Measurements from ENCODE around the gene HS3ST5. TPM values are rescaled to one million over a fixed set of nuclear protein-coding genes. Genes with fewer than 3 reads are reported as not detected.

HS3ST5 gene
- total and polyA plus RNA-seq, 8 donors = 0.05 to 2.2 TPM; not detected in 6

- no peak overlapping the region for H3K27ac ChIP-seq
- H3K4me1 ChIP-seq = no peaks in the 10 kb centered on the region
- intact Hi-C loops (cut with DNase I; ENCODE audit: low total_unique reads) = no loop called here
- no peaks in the 10 kb centered on the region for H3K36me3 ChIP-seq
- H3K9me3 ChIP-seq = no peaks in the 10 kb centered on the region
- TF ChIP-seq POLR2AphosphoS5 (IDR thresholded peaks at IDR 0.05) (no peak), POLR2A (IDR thresholded peaks at IDR 0.05) (no peak), CTCF (IDR thresholded peaks at IDR 0.05) (no peak), EP300 (IDR thresholded peaks at IDR 0.05) (no peak)
- no peak for DNase-seq
- no peak overlapping the region for H3K4me3 ChIP-seq
- WGBS, 5 donors = 75 to 92% (median 83%) methylated on average over 4 of the region's 4 CpGs
- no peaks in the 10 kb centered on the region for H3K27me3 ChIP-seq
Measured at GRCh38 chr6:114334237-114334636, 8.6 kb downstream of the HS3ST5 start.

GRCh38 chr6:114327074-114327473 is 15.7 kb downstream of the HS3ST5 start:
- H3K4me3 ChIP-seq = no peak overlapping the region
- no peaks in the 10 kb centered on the region for H3K27me3 ChIP-seq
- H3K36me3 ChIP-seq = no peaks in the 10 kb centered on the region
- no peak for TF ChIP-seq POLR2A (IDR thresholded peaks at IDR 0.05)
- TF ChIP-seq EP300 (IDR thresholded peaks at IDR 0.05) = no peak
- no peak for TF ChIP-seq POLR2AphosphoS5 (IDR thresholded peaks at IDR 0.05)
- no peak for TF ChIP-seq CTCF (IDR thresholded peaks at IDR 0.05)
- DNase-seq = no peak
- no peak overlapping the region for H3K27ac ChIP-seq
- no peaks in the 10 kb centered on the region for H3K9me3 ChIP-seq
- intact Hi-C loops (cut with DNase I; ENCODE audit: low total_unique reads) = no loop called here
- no peaks in the 10 kb centered on the region for H3K4me1 ChIP-seq

- no peaks in the 10 kb centered on the region for H3K36me3 ChIP-seq
- H3K9me3 ChIP-seq = no peaks in the 10 kb centered on the region
- no peak for TF ChIP-seq POLR2A (IDR thresholded peaks at IDR 0.05)
- TF ChIP-seq CTCF (IDR thresholded peaks at IDR 0.05) = no peak
- TF ChIP-seq POLR2AphosphoS5 (IDR thresholded peaks at IDR 0.05) = no peak
- TF ChIP-seq EP300 (IDR thresholded peaks at IDR 0.05) = no peak
- no peak for DNase-seq
- H3K27me3 ChIP-seq = no peaks in the 10 kb centered on the region
- 79 to 95% (median 91%) methylated on average over 1 of the region's 1 CpG for WGBS, 5 donors
- H3K27ac ChIP-seq = no peak overlapping the region
- no peak overlapping the region for H3K4me3 ChIP-seq
- intact Hi-C loops (cut with DNase I; ENCODE audit: low total_unique reads) = no loop called here
- no peaks in the 10 kb centered on the region for H3K4me1 ChIP-seq
Measured at GRCh38 chr6:114323784-114324183, 19.0 kb downstream of the HS3ST5 start.

- 89 to 93% (median 92%) methylated on average over 3 of the region's 3 CpGs for WGBS, 5 donors
- no peaks in the 10 kb centered on the region for H3K27me3 ChIP-seq
- H3K9me3 ChIP-seq = no peaks in the 10 kb centered on the region
- intact Hi-C loops (cut with DNase I; ENCODE audit: low total_unique reads) = no loop called here
- H3K36me3 ChIP-seq = no peaks in the 10 kb centered on the region
- TF ChIP-seq POLR2AphosphoS5 (IDR thresholded peaks at IDR 0.05) (no peak), EP300 (IDR thresholded peaks at IDR 0.05) (no peak), POLR2A (IDR thresholded peaks at IDR 0.05) (no peak), CTCF (IDR thresholded peaks at IDR 0.05) (no peak)
- no peak overlapping the region for H3K27ac ChIP-seq
- H3K4me1 ChIP-seq = no peaks in the 10 kb centered on the region
- no peak overlapping the region for H3K4me3 ChIP-seq
- no peak for DNase-seq
Measured at GRCh38 chr6:114319749-114320148, 23.1 kb downstream of the HS3ST5 start.

All from stomach (tissue), 9 donors.